Anterior cingulate cortex (tissue), 58 donors: ENCODE data around the gene MYO1D.
A peak's percentile ranks its signal among the peaks of the same experiment; 100 is the strongest.
"Not testable (repeated sequence)": the region's sequence is repeated elsewhere in the genome, so short reads cannot be mapped to it uniquely, and the experiment has no call there.

Experiments
- DNase-seq, 58 donors: peaks; one replicate each; lab custom pipeline; 2025; lab: John Stamatoyannopoulos, UW

Gene MYO1D

DNA sequence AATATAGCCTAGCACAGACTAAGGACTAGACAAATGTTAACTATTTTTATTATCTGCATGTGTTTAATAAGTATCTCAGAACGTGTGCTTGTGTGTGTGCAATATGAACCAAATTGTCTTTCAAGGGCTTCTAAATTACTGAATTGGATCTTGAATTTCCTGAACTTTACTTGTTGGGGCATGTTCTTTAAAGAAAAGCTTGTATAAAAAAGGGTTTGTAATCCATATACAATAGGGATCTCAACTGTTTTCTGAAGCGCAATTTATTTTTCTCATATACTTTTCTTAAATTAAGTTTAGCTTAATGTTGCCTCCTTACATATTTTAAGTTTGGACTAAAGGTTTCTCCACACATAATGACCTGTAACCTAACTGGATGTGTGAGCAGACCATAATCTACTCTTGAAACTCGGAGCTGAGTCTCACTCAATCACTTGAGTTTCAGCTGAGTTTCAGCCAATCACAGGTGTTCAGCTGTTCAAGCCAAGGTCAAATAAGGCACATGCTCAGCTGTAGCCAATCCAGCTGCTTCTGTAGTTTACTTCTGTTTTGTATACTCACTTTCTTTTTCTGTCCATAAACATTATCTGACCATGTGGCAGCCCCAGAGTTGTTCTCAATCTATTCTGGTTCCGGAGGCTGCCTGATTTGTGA is 317.8 kb downstream of the MYO1D start:
- DNase-seq = no peak

- no peak for DNase-seq
These were observed 318.5 kb downstream of the MYO1D start for GRCh38 chr17:32558326-32558955.

GRCh38 chr17:32555611-32556310 is 321.2 kb downstream of the MYO1D start:
- no peak for DNase-seq

- DNase-seq = peak in 2 of 58 donors; percentile 27 to 30
These were observed 323.8 kb downstream of the MYO1D start for GRCh38 chr17:32553168-32553567.

GRCh38 chr17:32552280-32552679 is 324.6 kb downstream of the MYO1D start:
- DNase-seq = no peak

DNA sequence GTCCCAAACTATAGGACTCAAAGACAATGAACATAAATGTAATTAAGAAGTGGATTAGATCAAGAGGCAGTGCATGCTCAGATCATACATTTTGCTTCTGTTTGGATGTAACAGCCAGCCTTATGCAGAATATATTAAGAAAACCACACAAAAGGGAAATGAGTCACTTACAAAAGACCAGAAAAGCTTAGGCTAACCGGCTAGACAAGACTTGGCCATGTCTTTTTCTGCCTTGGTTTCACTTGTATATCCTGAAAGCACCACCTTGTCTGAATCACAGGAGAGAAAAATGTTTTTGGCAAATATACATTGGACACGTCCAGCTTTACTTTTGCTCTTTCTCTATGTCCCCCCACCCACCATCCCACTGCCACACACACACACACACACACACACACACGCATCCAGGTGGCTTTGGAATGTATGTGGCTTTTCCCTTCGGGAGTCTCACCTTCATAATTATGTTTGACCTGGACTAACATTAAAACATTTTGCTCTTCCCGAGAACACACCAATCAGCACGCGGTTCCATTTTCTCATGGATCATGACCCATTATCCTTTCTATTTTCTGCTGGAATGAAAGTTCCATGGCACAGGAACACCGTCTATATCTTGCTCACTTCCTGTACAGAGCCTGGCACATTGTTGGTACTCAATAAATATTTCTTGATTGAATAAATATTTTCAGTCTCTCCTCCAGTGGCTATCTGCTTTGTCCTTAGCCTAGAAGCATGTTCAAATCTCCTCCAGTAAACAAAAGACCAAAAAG is 325.6 kb downstream of the MYO1D start:
- DNase-seq = no peak

DNA sequence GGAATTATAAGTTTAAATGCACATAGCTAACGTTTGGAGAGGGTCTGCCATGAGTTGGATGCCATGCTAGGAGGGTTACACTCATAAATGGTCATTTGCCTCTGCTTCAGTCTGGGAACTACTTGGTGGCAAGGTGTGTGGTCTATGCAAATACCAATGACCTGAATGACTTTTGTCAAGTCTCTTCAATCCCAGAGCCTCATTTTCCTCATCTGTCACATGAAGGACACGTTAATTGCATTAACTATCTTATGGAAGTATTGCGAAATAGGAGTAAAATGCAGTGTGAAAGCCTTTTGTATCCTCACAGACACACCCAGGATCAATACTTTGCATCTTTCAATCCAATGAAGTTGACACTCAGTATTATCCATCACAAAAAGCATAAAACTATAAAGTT is 327.4 kb downstream of the MYO1D start:
- no peak for DNase-seq

- DNase-seq = peak in 55 of 58 donors; percentile 11 to 91 (median 64)
These were observed 330.9 kb downstream of the MYO1D start for GRCh38 chr17:32546031-32546444.

- no peak for DNase-seq
These were observed 334.7 kb downstream of the MYO1D start for GRCh38 chr17:32542186-32542585.

GRCh38 chr17:32541640-32542039 is 335.3 kb downstream of the MYO1D start:
- DNase-seq = no peak

DNA sequence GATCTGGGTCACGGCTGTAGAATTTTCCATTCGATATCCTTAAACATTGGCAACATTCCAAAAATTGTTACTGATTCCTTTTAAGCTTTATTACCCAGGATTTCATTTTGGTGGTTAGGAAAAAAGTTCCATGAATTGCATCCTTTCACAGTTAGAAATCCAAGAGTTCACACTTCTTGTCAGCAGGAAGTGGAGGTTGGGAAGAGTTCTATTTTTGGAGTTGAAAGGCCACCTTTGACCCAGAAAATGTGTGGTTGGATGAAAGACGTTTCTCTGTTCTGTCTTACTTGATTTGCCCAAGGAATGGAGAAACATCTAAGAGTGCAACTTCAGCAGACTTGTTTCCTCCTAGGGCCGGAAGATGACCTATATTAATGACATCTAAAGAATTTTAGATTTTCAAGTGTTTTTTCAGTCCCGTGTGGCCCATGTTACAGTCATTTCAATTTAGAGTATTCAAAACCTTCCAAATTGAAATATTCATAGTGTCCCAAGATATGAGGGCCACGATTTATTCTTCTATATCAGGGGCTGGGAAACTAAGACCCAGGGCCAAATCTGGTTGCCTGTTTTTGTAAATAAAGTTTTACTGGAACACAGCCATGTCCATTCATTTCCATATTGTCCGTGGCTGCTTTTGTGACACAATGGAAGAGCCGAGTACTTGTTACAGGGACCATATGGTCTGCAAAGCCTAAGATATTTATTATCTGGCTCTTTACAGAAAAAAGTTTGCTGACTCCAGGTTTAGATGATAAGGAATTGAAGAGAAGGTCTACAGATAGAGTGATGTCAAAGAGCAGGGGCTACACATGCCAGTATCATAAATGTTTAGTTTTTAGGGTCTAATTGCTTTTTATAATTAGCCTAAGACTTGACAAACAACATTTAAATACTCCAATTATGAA is 339.9 kb downstream of the MYO1D start:
- DNase-seq = no peak

GRCh38 chr17:32533296-32533695 is 343.6 kb downstream of the MYO1D start:
- no peak for DNase-seq

DNA sequence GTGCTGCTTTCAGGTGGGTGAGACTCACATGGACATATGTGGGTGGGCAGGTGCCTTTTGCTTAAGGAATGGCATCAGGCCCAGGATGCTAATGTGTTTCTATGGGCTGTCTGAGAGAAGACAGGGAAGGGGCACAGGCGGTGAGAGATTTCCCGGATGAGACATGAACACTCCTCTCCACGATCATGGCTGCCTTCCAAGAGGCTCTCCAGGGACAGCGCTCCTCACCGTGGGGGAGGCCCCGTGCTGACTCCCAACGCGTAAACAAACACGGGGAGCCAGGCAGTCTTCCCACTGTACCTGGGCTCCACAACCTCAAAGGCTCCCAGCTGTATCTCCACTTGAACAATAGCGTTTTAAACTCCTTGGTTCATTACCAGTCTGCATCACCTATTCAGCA is 347.3 kb downstream of the MYO1D start:
- peak in 1 of 58 donors; percentile 32 for DNase-seq

- DNase-seq = no peak
These were observed 348.1 kb downstream of the MYO1D start for GRCh38 chr17:32528825-32529224.

GRCh38 chr17:32527146-32527545 is 349.8 kb downstream of the MYO1D start:
- DNase-seq = no peak

GRCh38 chr17:32525122-32525521 is 351.8 kb downstream of the MYO1D start:
- DNase-seq = no peak

GRCh38 chr17:32524553-32524880 is 352.4 kb downstream of the MYO1D start:
- DNase-seq = not testable (repeated sequence)

- DNase-seq = no peak
These were observed 352.9 kb downstream of the MYO1D start for GRCh38 chr17:32523827-32524552.

DNA sequence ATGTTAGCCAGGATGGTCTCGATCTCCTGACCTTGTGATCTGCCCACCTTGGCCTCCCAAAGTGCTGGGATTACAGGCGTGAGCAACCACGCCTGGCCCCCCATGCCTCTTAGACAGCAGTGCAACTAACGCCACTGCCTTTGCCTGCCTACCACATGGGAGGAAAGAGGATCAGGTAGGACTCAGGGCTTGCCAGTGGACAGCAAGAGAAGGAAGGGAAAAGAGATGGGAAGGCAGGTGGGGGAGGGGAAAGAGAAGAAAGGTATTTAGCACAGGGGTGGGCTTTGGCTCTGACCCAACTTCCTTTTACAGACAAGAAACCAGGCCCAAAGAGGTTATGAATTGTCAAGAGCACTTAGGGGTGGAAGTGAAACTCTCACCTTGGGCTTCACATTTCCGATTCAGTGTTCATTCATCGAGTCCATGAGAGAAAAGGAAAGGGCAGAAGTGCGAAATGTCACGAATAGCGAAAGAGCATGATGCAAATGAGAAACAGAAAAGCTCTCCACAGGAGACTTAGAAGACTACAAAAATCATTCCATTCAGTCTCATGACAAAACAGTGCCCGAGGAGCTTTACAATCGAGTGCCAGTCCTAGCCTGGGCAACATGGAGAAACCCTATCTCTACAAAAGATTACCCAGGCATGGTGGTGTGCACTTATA is 353.8 kb downstream of the MYO1D start:
- no peak for DNase-seq
